SKM-1 (cell line): ENCODE data around the gene TBC1D1.
A peak's percentile ranks its signal among the peaks of the same experiment; 100 is the strongest.
"Not testable (repeated sequence)": the region's sequence is repeated elsewhere in the genome, so short reads cannot be mapped to it uniquely, and the experiment has no call there.

Experiments used
- DNase-seq: peaks from one replicate; lab custom pipeline; 2025; ENCODE audit not compliant: unreplicated experiment; lab: John Stamatoyannopoulos, UW

TBC1D1 gene

GRCh38 chr4:37923089-37923488 is 32.2 kb downstream of the TBC1D1 start:
- DNase-seq = not testable (repeated sequence)

DNA sequence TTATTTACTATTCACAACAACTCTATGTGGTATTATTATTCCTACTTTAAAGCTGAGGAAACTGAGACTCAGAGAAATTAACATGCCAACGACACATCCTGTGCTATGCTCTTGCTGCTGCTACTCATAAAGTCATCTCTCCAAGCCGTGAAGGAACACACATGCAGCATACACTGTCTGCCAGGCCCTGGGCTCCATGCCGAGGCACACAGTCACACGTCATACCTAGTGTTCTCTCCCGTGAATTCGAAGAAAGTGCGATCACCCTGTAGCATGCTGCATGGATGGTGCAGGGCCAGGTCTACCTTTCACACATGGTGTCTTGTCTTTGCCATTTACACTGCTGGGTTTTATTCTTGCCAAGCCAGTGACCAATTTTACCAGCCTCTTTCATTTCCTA is 34.1 kb downstream of the TBC1D1 start:
- DNase-seq = no peak

- no peak for DNase-seq
Observed at GRCh38 chr4:37927434-37927833, 36.5 kb downstream of the TBC1D1 start.

GRCh38 chr4:37928426-37929416 is 37.8 kb downstream of the TBC1D1 start:
- no peak for DNase-seq

DNA sequence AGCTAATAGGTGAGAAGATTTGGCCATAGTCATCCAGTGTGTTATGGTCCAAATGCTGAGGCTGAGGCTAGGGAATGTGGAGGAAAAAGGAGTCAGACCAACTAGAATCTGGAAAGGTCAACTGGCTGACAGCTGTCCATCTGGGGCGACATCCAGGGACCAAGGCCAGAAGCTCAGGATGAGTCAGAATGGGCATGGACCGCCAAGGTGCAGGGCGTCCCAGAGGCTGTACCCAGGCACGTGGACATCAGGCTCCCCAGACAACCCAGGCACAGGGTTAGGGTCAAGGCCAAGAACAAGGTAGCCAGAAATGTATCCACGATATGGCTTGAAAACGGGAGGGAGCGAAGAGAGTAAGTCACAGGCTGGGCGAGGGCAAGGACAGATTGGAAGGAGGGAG is 43.2 kb downstream of the TBC1D1 start:
- DNase-seq = no peak

DNA sequence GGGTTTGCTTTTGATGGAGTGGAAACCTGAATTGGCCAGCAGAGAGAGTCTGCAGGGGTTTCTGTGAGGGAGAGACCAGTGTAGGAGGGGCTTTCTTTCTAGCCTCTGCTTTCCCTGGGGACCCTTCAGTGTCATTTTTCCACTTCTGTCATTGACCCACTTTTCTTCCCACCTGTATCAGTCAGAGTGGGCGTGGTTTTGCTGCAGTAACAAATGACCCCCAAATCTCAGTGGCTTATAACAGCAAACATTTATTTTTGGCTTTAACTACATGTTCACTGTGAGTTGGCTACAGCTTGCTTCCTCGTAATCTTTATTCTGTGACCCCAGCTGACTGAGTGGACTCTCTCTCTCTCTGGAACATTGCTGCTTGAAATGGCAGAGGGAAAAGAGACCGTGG is 43.7 kb downstream of the TBC1D1 start:
- DNase-seq = no peak

DNA sequence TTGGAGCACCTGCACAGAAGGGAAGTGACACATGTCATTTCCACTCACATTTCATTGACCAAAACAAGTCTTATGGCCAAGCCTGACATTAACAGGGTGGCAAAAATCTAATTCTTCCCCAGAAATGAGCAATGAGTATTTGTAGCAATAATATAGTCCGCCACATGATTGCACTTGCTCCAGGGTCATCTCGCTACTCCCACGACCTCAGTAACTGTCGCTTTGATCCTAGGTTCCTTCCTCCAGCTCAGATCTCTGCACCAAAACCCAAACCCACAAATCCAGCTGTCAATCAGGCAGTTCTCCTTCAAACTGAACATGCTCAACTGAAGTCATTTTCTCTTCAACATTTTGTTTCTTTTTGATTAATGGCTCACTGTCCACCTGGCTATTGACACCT is 44.1 kb downstream of the TBC1D1 start:
- no peak for DNase-seq

GRCh38 chr4:37936889-37937498 is 46.1 kb downstream of the TBC1D1 start:
- no peak for DNase-seq

- DNase-seq = no peak
Observed at GRCh38 chr4:37938208-37938607, 47.3 kb downstream of the TBC1D1 start.

GRCh38 chr4:37946503-37947179 is 55.8 kb downstream of the TBC1D1 start:
- DNase-seq = peak; percentile 62

- no peak for DNase-seq
Observed at GRCh38 chr4:37948542-37948941, 57.7 kb downstream of the TBC1D1 start.

GRCh38 chr4:37949636-37950426 is 58.9 kb downstream of the TBC1D1 start:
- no peak for DNase-seq

- DNase-seq = peak; percentile 72
Observed at GRCh38 chr4:37951461-37952352, 60.8 kb downstream of the TBC1D1 start.

GRCh38 chr4:37953156-37953555 is 62.3 kb downstream of the TBC1D1 start:
- DNase-seq = no peak

GRCh38 chr4:37953620-37954293 is 62.9 kb downstream of the TBC1D1 start:
- DNase-seq = no peak

DNA sequence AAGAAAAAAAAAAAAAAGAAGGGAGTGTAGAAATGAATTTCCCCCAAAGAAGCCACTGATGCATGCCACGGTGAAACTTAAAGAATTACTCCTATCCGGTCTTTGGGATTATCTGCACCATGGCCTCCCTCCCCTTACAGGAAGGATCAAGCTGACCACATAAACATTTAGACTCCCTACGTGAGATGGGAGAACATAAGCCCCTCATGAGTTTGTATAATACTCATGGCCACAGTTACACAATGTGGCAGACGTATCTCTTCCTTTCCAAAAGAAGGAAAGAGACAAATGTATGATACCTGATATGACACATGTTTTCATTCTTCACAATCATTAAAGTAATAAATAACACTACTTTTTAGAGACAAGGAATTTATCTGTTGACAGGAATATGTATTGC is 66.1 kb downstream of the TBC1D1 start:
- no peak for DNase-seq

DNA sequence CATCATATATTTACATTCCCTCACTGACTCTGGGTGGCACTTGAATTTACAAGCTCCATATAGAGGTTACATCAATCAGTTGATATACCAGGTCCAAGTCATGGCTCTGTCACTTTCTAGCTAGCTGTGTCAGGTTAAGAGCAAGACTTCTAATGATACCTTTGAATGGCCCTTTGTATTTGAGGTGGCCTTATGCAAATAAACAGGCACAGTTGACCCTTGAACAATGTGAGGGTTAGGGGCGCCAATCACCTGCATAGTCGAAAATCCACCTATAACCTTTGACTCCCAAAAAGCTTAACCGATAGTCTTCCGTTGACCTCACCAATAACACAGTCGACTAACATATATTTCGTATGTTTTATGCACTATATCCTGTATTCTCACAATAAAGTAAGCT is 68.0 kb downstream of the TBC1D1 start:
- no peak for DNase-seq

GRCh38 chr4:37960098-37960497 is 69.2 kb downstream of the TBC1D1 start, which contains the start of gene PTTG2:
Gene PTTG2, plus strand, starts transcription at chr4:37960398. Its CDS starts 37 bp downstream, at chr4:37960435.
- DNase-seq = no peak
